ENCODE measurements around the gene THPO. TPM values are rescaled to one million over a fixed set of nuclear protein-coding genes. Genes with fewer than 3 reads are reported as not detected.

The THPO gene
- total RNA-seq, 1 experiment from 2014 or later = 1.6 TPM

GRCh38 chr3:184371570-184372018 is 6.4 kb downstream of the THPO start:
- no TSS peak for BruUV-seq (replicated peaks)
- H3K4me3 Mint-ChIP-seq (ENCODE audit: unreplicated experiment) = no peak overlapping the region
- Histone ChIP-seq H3K36me3 (ENCODE audit: control insufficient read depth, insufficient read depth, low read length) (no peaks in the 10 kb centered on the region; the same call in 1 of the 2 replicates), H3K9me3 (no peaks in the 10 kb centered on the region), H3K4me1 (no peaks in the 10 kb centered on the region), H3K27me3 (replicated peaks; ENCODE audit: control insufficient read depth, insufficient read depth, low read length) (no peaks in the 10 kb centered on the region), H3K4me3 (ENCODE audit: low read depth, low read length) (no peak overlapping the region)
- ChIA-PET CTCF (interaction anchor here (0.6 to 2.5 kb wide), 33 partner anchors 9 to 1215 kb away, joined by 3 to 117 read pairs (median 5); partner anchors contain the start of genes CLCN2, EPHB3, POLR2H and SENP2), POLR2A (interaction anchor here (0.8 to 1.1 kb wide), 2 partner anchors 142 to 190 kb away, joined by 4 read pairs; no protein-coding TSS in a partner anchor)
- no peaks in the 10 kb centered on the region for H3K27me3 Mint-ChIP-seq (ENCODE audit: insufficient read depth, unreplicated experiment)
- H3K9me3 Mint-ChIP-seq (ENCODE audit: unreplicated experiment) = no peaks in the 10 kb centered on the region
- DNase-seq = peak; percentile 85 to 88
- TF ChIP-seq CTCF (IDR thresholded peaks at IDR 0.05; ENCODE audit: insufficient read depth in 1 of 2, low read depth in 1 of 2, low read length in 1 of 2, severe bottlenecking in 1 of 2, unreplicated experiment in 1 of 2) = peak; percentile 95 to 99
- H3K36me3 Mint-ChIP-seq (ENCODE audit: insufficient read depth, unreplicated experiment) = peaks cover 31% of the 10 kb centered on the region
- peaks cover 7% of the 10 kb centered on the region for H3K4me1 Mint-ChIP-seq (ENCODE audit: low read depth, unreplicated experiment)
- intact Hi-C loops (cut with micrococcal nuclease; ENCODE audit: unreplicated experiment) = loop anchor here (1.0 kb wide), 4 partner anchors 46 to 170 kb away; no protein-coding TSS in a partner anchor
- H3K27ac Mint-ChIP-seq (ENCODE audit: unreplicated experiment) = no peak overlapping the region

- POLR2A ChIA-PET = interaction anchor here (0.5 kb wide), 1 partner anchor 17 kb away, joined by 3 read pairs; no protein-coding TSS in a partner anchor
- CTCF ChIA-PET = interaction anchor here (0.7 kb wide), 1 partner anchor 137 kb away, joined by 3 read pairs; no protein-coding TSS in a partner anchor
- H3K4me1 Mint-ChIP-seq (ENCODE audit: low read depth, unreplicated experiment) = peaks cover 7% of the 10 kb centered on the region
- no peak overlapping the region for H3K27ac Mint-ChIP-seq (ENCODE audit: unreplicated experiment)
- Histone ChIP-seq H3K4me3 (ENCODE audit: low read depth, low read length) (no peak overlapping the region), H3K4me1 (peaks cover 6% of the 10 kb centered on the region; the same call in 1 of the 2 replicates), H3K36me3 (ENCODE audit: control insufficient read depth, insufficient read depth, low read length) (peaks cover 1% of the 10 kb centered on the region; the same call in 1 of the 2 replicates), H3K9me3 (no peaks in the 10 kb centered on the region), H3K27me3 (replicated peaks; ENCODE audit: control insufficient read depth, insufficient read depth, low read length) (no peaks in the 10 kb centered on the region; the same call in 1 of the 2 replicates)
- intact Hi-C loops (cut with micrococcal nuclease; ENCODE audit: unreplicated experiment) = no loop called here
- no peaks in the 10 kb centered on the region for H3K27me3 Mint-ChIP-seq (ENCODE audit: insufficient read depth, unreplicated experiment)
- H3K9me3 Mint-ChIP-seq (ENCODE audit: unreplicated experiment) = no peaks in the 10 kb centered on the region
- DNase-seq = peak in 1 of 2 experiments; percentile 21
- H3K36me3 Mint-ChIP-seq (ENCODE audit: insufficient read depth, unreplicated experiment) = peaks cover 53% of the 10 kb centered on the region
- no peak overlapping the region for H3K4me3 Mint-ChIP-seq (ENCODE audit: unreplicated experiment)
- BruUV-seq (replicated peaks) = no TSS peak
- no peak for TF ChIP-seq CTCF (IDR thresholded peaks at IDR 0.05; ENCODE audit: insufficient read depth in 1 of 2, low read depth in 1 of 2, low read length in 1 of 2, severe bottlenecking in 1 of 2, unreplicated experiment in 1 of 2)
Observed at GRCh38 chr3:184368586-184369183, 9.3 kb downstream of the THPO start.

GRCh38 chr3:184368116-184368515 is 9.9 kb downstream of the THPO start:
- Mint-ChIP-seq H3K9me3 (ENCODE audit: unreplicated experiment) (no peaks in the 10 kb centered on the region), H3K4me1 (ENCODE audit: low read depth, unreplicated experiment) (peaks cover 7% of the 10 kb centered on the region), H3K4me3 (ENCODE audit: unreplicated experiment) (no peak overlapping the region), H3K36me3 (ENCODE audit: insufficient read depth, unreplicated experiment) (peaks cover 59% of the 10 kb centered on the region), H3K27me3 (ENCODE audit: insufficient read depth, unreplicated experiment) (no peaks in the 10 kb centered on the region), H3K27ac (ENCODE audit: unreplicated experiment) (no peak overlapping the region)
- CTCF ChIA-PET = no interaction called here
- no peak overlapping the region for H3K4me3 ChIP-seq (ENCODE audit: low read depth, low read length)
- DNase-seq = peak in 1 of 2 experiments; percentile 17
- BruUV-seq (replicated peaks) = no TSS peak
- intact Hi-C loops (cut with micrococcal nuclease; ENCODE audit: unreplicated experiment) = no loop called here
- POLR2A ChIA-PET = interaction anchor here (0.5 kb wide), 1 partner anchor 18 kb away, joined by 3 read pairs; no protein-coding TSS in a partner anchor
- peaks cover 6% of the 10 kb centered on the region; the same call in 1 of the 2 replicates for H3K4me1 ChIP-seq
- no peaks in the 10 kb centered on the region; the same call in 1 of the 2 replicates for H3K27me3 ChIP-seq (replicated peaks; ENCODE audit: control insufficient read depth, insufficient read depth, low read length)
- TF ChIP-seq CTCF (IDR thresholded peaks at IDR 0.05; ENCODE audit: insufficient read depth in 1 of 2, low read depth in 1 of 2, low read length in 1 of 2, severe bottlenecking in 1 of 2, unreplicated experiment in 1 of 2) = no peak
- peaks cover 1% of the 10 kb centered on the region; the same call in 1 of the 2 replicates for H3K36me3 ChIP-seq (ENCODE audit: control insufficient read depth, insufficient read depth, low read length)
- no peaks in the 10 kb centered on the region for H3K9me3 ChIP-seq
